Measurements from ENCODE around the gene CRHR1.

GRCh38 chr17:45752246-45752645, 31.9 kb upstream of the CRHR1 start:
- TF ChIP-seq, protein P1, sequence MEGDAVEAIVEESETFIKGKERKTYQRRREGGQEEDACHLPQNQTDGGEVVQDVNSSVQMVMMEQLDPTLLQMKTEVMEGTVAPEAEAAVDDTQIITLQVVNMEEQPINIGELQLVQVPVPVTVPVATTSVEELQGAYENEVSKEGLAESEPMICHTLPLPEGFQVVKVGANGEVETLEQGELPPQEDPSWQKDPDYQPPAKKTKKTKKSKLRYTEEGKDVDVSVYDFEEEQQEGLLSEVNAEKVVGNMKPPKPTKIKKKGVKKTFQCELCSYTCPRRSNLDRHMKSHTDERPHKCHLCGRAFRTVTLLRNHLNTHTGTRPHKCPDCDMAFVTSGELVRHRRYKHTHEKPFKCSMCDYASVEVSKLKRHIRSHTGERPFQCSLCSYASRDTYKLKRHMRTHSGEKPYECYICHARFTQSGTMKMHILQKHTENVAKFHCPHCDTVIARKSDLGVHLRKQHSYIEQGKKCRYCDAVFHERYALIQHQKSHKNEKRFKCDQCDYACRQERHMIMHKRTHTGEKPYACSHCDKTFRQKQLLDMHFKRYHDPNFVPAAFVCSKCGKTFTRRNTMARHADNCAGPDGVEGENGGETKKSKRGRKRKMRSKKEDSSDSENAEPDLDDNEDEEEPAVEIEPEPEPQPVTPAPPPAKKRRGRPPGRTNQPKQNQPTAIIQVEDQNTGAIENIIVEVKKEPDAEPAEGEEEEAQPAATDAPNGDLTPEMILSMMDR (IDR thresholded peaks at IDR 0.05): no peak
- no peak for TF ChIP-seq POLR2A (IDR thresholded peaks at IDR 0.05)

Data from body of pancreas (tissue), 4 donors.